Measurements from ENCODE around the gene EPB41L4A. TPM values are rescaled to one million over a fixed set of nuclear protein-coding genes. Genes with fewer than 3 reads are reported as not detected.

Gene EPB41L4A
- total RNA-seq, 2 experiments from 2014 or later = 0.95 to 1.5 TPM

GRCh38 chr5:112348915-112349314, 70.2 kb downstream of the EPB41L4A start:
- intact Hi-C loops (cut with micrococcal nuclease) = no loop called here
- Mint-ChIP-seq H3K9me3 (no peaks in the 10 kb centered on the region), H3K4me1 (ENCODE audit: low read depth) (no peaks in the 10 kb centered on the region), H3K27me3 (no peaks in the 10 kb centered on the region), H3K4me3 (no peak overlapping the region), H3K27ac (no peak overlapping the region), H3K36me3 (no peaks in the 10 kb centered on the region)
- ChIA-PET CTCF (no interaction called here), POLR2A (no interaction called here)
- no peak for DNase-seq

GRCh38 chr5:112348387-112348786, 70.7 kb downstream of the EPB41L4A start:
- ChIA-PET POLR2A (no interaction called here), CTCF (no interaction called here)
- H3K27me3 Mint-ChIP-seq = no peaks in the 10 kb centered on the region
- no peaks in the 10 kb centered on the region for H3K36me3 Mint-ChIP-seq
- intact Hi-C loops (cut with micrococcal nuclease) = no loop called here
- H3K4me1 Mint-ChIP-seq (ENCODE audit: low read depth) = no peaks in the 10 kb centered on the region
- no peak for DNase-seq
- no peak overlapping the region for H3K4me3 Mint-ChIP-seq
- H3K27ac Mint-ChIP-seq = no peak overlapping the region
- no peaks in the 10 kb centered on the region for H3K9me3 Mint-ChIP-seq

GRCh38 chr5:112346411-112347044, 72.5 kb downstream of the EPB41L4A start:
- DNase-seq = no peak
- H3K4me3 Mint-ChIP-seq = no peak overlapping the region
- no peaks in the 10 kb centered on the region for H3K27me3 Mint-ChIP-seq
- no peaks in the 10 kb centered on the region for H3K9me3 Mint-ChIP-seq
- CTCF ChIA-PET = no interaction called here
- intact Hi-C loops (cut with micrococcal nuclease) = no loop called here
- H3K4me1 Mint-ChIP-seq (ENCODE audit: low read depth) = no peaks in the 10 kb centered on the region
- no peak overlapping the region for H3K27ac Mint-ChIP-seq
- no peaks in the 10 kb centered on the region for H3K36me3 Mint-ChIP-seq
- POLR2A ChIA-PET = no interaction called here

- Mint-ChIP-seq H3K27ac (no peak overlapping the region), H3K4me1 (ENCODE audit: low read depth) (no peaks in the 10 kb centered on the region), H3K36me3 (no peaks in the 10 kb centered on the region), H3K9me3 (no peaks in the 10 kb centered on the region), H3K4me3 (no peak overlapping the region), H3K27me3 (no peaks in the 10 kb centered on the region)
- CTCF ChIA-PET = no interaction called here
- DNase-seq = no peak
- POLR2A ChIA-PET = no interaction called here
- intact Hi-C loops (cut with micrococcal nuclease) = no loop called here
Measured at GRCh38 chr5:112344540-112344939, 74.5 kb downstream of the EPB41L4A start.

GRCh38 chr5:112342389-112342788, 76.7 kb downstream of the EPB41L4A start:
- Mint-ChIP-seq H3K27me3 (no peaks in the 10 kb centered on the region), H3K9me3 (no peaks in the 10 kb centered on the region), H3K4me3 (no peak overlapping the region), H3K27ac (no peak overlapping the region), H3K36me3 (no peaks in the 10 kb centered on the region), H3K4me1 (ENCODE audit: low read depth) (no peaks in the 10 kb centered on the region)
- intact Hi-C loops (cut with micrococcal nuclease) = no loop called here
- CTCF ChIA-PET = no interaction called here
- POLR2A ChIA-PET = no interaction called here
- no peak for DNase-seq

GRCh38 chr5:112339761-112340160, 79.3 kb downstream of the EPB41L4A start:
- Mint-ChIP-seq H3K4me3 (no peak overlapping the region), H3K36me3 (no peaks in the 10 kb centered on the region), H3K9me3 (no peaks in the 10 kb centered on the region), H3K27me3 (no peaks in the 10 kb centered on the region), H3K4me1 (ENCODE audit: low read depth) (no peaks in the 10 kb centered on the region), H3K27ac (no peak overlapping the region)
- no peak for DNase-seq
- intact Hi-C loops (cut with micrococcal nuclease) = no loop called here
- ChIA-PET CTCF (no interaction called here), POLR2A (no interaction called here)

GRCh38 chr5:112338681-112339337, 80.3 kb downstream of the EPB41L4A start:
- no peak for DNase-seq
- H3K36me3 Mint-ChIP-seq = no peaks in the 10 kb centered on the region
- no peaks in the 10 kb centered on the region for H3K4me1 Mint-ChIP-seq (ENCODE audit: low read depth)
- intact Hi-C loops (cut with micrococcal nuclease) = no loop called here
- no peaks in the 10 kb centered on the region for H3K27me3 Mint-ChIP-seq
- no peak overlapping the region for H3K27ac Mint-ChIP-seq
- ChIA-PET POLR2A (no interaction called here), CTCF (no interaction called here)
- H3K4me3 Mint-ChIP-seq = no peak overlapping the region
- no peaks in the 10 kb centered on the region for H3K9me3 Mint-ChIP-seq

GRCh38 chr5:112333331-112333781, 85.7 kb downstream of the EPB41L4A start:
- DNase-seq = no peak
- Mint-ChIP-seq H3K4me1 (ENCODE audit: low read depth) (peaks cover 4% of the 10 kb centered on the region), H3K27me3 (peaks cover 3% of the 10 kb centered on the region), H3K27ac (no peak overlapping the region), H3K36me3 (no peaks in the 10 kb centered on the region), H3K4me3 (no peak overlapping the region), H3K9me3 (no peaks in the 10 kb centered on the region)
- CTCF ChIA-PET = no interaction called here
- POLR2A ChIA-PET = no interaction called here
- intact Hi-C loops (cut with micrococcal nuclease) = no loop called here

- no peak for DNase-seq
- no peaks in the 10 kb centered on the region for H3K9me3 Mint-ChIP-seq
Measured at GRCh38 chr5:112331892-112332291, 87.2 kb downstream of the EPB41L4A start.

GRCh38 chr5:112329419-112330090, 89.5 kb downstream of the EPB41L4A start:
- no peak overlapping the region for H3K4me3 Mint-ChIP-seq
- H3K36me3 Mint-ChIP-seq = no peaks in the 10 kb centered on the region
- H3K4me1 Mint-ChIP-seq (ENCODE audit: low read depth) = peaks cover 4% of the 10 kb centered on the region
- ChIA-PET CTCF (no interaction called here), POLR2A (no interaction called here)
- intact Hi-C loops (cut with micrococcal nuclease) = no loop called here
- DNase-seq = peak; percentile 21
- H3K27me3 Mint-ChIP-seq = peaks cover 4% of the 10 kb centered on the region
- H3K9me3 Mint-ChIP-seq = no peaks in the 10 kb centered on the region
- no peak overlapping the region for H3K27ac Mint-ChIP-seq

More at GRCh38 chr5:112331892-112332291, 87.2 kb downstream of the EPB41L4A start:
- Mint-ChIP-seq H3K27me3 (peaks cover 3% of the 10 kb centered on the region), H3K4me1 (ENCODE audit: low read depth) (peaks cover 4% of the 10 kb centered on the region), H3K4me3 (no peak overlapping the region), H3K27ac (no peak overlapping the region), H3K36me3 (no peaks in the 10 kb centered on the region)
- POLR2A ChIA-PET = no interaction called here
- CTCF ChIA-PET = no interaction called here
- intact Hi-C loops (cut with micrococcal nuclease) = no loop called here

DNA sequence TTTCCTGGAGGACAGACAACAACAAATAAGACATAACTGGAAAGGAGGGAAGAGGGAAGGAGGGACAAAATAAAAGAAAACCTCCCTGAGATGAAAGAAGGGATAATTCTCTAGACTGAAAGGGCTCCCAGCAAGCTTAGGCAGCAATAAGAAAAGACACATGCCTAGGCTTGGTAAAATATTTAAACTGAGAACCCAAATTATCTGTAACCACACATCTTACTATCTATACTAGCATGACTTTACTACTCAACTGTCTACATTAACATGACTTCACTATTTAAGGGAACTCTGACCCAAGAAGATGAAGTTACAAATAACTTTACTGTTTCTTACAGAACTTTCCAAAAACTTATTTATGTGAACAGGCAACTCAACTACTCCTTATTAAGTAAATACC, 95.9 kb downstream of the EPB41L4A start:
- Mint-ChIP-seq H3K27ac (no peak overlapping the region), H3K27me3 (peaks cover 4% of the 10 kb centered on the region), H3K4me3 (no peak overlapping the region), H3K9me3 (no peaks in the 10 kb centered on the region), H3K4me1 (ENCODE audit: low read depth) (no peaks in the 10 kb centered on the region), H3K36me3 (no peaks in the 10 kb centered on the region)
- ChIA-PET POLR2A (no interaction called here), CTCF (no interaction called here)
- intact Hi-C loops (cut with micrococcal nuclease) = no loop called here
- no peak for DNase-seq

GRCh38 chr5:112320408-112320807, 98.7 kb downstream of the EPB41L4A start:
- ChIA-PET POLR2A (no interaction called here), CTCF (no interaction called here)
- intact Hi-C loops (cut with micrococcal nuclease) = no loop called here
- H3K36me3 Mint-ChIP-seq = no peaks in the 10 kb centered on the region
- peaks cover 2% of the 10 kb centered on the region for H3K27me3 Mint-ChIP-seq
- H3K4me3 Mint-ChIP-seq = no peak overlapping the region
- H3K9me3 Mint-ChIP-seq = no peaks in the 10 kb centered on the region
- H3K4me1 Mint-ChIP-seq (ENCODE audit: low read depth) = no peaks in the 10 kb centered on the region
- no peak overlapping the region for H3K27ac Mint-ChIP-seq
- no peak for DNase-seq

GRCh38 chr5:112318346-112318745, 100.7 kb downstream of the EPB41L4A start:
- ChIA-PET CTCF (no interaction called here), POLR2A (no interaction called here)

More at GRCh38 chr5:112318346-112318745, 100.7 kb downstream of the EPB41L4A start:
- peaks cover 2% of the 10 kb centered on the region for H3K27me3 Mint-ChIP-seq
- no peaks in the 10 kb centered on the region for H3K4me1 Mint-ChIP-seq (ENCODE audit: low read depth)
- H3K4me3 Mint-ChIP-seq = no peak overlapping the region
- no peak overlapping the region for H3K27ac Mint-ChIP-seq
- DNase-seq = no peak
- H3K9me3 Mint-ChIP-seq = no peaks in the 10 kb centered on the region
- intact Hi-C loops (cut with micrococcal nuclease) = no loop called here
- H3K36me3 Mint-ChIP-seq = no peaks in the 10 kb centered on the region

Data from activated CD4-positive, alpha-beta memory T cell treated with anti-CD3 and anti-CD28 coated beads for 36 hours (primary cell).